ENCODE data around the gene SON.

SON gene

GRCh38 chr21:33584455-33584854, 41.6 kb downstream of the SON start:
- Histone ChIP-seq H3K79me2 (no peaks in the 10 kb centered on the region), H3K4me3 (ENCODE audit: low read depth, low read length) (no peak overlapping the region), H3K4me2 (ENCODE audit: low read length) (no peak overlapping the region), H2AFZ (no peak overlapping the region), H3K27ac (no peak overlapping the region), H3K9ac (no peak overlapping the region), H3K36me3 (ENCODE audit: control insufficient read depth, insufficient read depth, low read length) (no peaks in the 10 kb centered on the region), H3K4me1 (no peaks in the 10 kb centered on the region), H3K9me3 (ENCODE audit: control insufficient read depth, low read length) (no peaks in the 10 kb centered on the region), H3K27me3 (ENCODE audit: control insufficient read depth, insufficient read depth, low read length) (no peaks in the 10 kb centered on the region)
- TF ChIP-seq, protein P1, sequence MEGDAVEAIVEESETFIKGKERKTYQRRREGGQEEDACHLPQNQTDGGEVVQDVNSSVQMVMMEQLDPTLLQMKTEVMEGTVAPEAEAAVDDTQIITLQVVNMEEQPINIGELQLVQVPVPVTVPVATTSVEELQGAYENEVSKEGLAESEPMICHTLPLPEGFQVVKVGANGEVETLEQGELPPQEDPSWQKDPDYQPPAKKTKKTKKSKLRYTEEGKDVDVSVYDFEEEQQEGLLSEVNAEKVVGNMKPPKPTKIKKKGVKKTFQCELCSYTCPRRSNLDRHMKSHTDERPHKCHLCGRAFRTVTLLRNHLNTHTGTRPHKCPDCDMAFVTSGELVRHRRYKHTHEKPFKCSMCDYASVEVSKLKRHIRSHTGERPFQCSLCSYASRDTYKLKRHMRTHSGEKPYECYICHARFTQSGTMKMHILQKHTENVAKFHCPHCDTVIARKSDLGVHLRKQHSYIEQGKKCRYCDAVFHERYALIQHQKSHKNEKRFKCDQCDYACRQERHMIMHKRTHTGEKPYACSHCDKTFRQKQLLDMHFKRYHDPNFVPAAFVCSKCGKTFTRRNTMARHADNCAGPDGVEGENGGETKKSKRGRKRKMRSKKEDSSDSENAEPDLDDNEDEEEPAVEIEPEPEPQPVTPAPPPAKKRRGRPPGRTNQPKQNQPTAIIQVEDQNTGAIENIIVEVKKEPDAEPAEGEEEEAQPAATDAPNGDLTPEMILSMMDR (IDR thresholded peaks at IDR 0.05): no peak

DNA sequence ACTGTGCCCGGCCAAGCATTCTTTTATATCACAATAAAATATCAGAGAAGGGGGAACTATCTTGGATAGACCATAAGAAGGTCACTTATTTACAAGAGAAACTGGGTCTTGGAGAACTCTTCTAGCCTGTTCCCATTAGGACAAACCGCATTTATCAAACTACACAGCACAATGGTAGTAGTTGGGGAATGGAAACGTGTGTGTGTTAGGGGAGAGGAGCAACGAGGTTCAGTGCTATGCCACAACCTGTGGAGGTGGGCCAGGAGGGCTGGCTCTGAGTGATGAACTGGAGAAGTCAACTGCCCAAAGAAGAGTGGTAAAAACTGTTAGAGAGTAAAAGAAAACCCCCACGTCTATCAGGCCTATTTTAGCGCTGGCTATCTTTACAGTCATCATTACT, 44.1 kb downstream of the SON start:
- H3K79me2 ChIP-seq: no peaks in the 10 kb centered on the region
- H3K9ac ChIP-seq: no peak overlapping the region
- H3K27ac ChIP-seq: no peak overlapping the region
- TF ChIP-seq, protein P1 (IDR thresholded peaks at IDR 0.05): no peak
- no peaks in the 10 kb centered on the region for H3K4me1 ChIP-seq
- no peaks in the 10 kb centered on the region for H3K9me3 ChIP-seq (ENCODE audit: control insufficient read depth, low read length)
- no peak overlapping the region for H3K4me2 ChIP-seq (ENCODE audit: low read length)
- H3K36me3 ChIP-seq (ENCODE audit: control insufficient read depth, insufficient read depth, low read length): no peaks in the 10 kb centered on the region
- no peaks in the 10 kb centered on the region for H3K27me3 ChIP-seq (ENCODE audit: control insufficient read depth, insufficient read depth, low read length)
- H3K4me3 ChIP-seq (ENCODE audit: low read depth, low read length): no peak overlapping the region
- H2AFZ ChIP-seq: no peak overlapping the region

DNA sequence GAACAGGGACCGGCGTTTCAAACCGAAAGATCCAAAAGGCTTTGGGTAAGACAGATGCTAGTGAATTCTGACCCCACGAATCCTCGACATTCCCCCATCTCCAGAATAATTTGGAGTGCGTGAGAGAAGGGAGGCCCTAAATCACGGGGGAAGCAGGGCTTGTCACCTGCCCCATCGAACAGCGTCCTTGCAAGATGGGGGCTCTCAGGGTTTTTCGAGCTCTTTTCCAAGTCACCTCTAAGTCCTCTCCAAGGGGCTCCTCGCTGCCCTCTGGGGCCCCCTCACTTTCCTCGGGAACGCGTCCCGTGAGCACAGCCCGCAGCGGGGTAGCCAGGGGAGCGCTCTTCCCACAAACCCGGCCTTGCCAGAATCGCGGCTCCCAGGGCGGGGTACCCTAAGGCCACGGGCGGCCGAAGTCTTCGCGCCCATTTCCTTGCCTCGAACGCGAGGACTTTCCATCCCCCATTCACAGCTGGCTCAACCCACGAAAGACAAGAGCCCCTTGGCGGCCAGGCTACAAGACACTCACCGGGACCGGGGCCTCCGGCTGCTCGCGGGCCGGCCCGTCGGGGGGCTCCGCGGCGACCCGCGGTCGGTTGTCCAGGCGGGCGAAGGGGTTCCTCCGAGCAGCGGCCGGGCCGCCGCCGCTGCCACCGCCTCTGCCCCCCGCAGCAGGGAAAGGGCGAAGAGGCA, 45.1 kb downstream of the SON start:
- Histone ChIP-seq H2AFZ (peak overlapping the region; percentile 75), H3K79me2 (no peaks in the 10 kb centered on the region), H3K4me2 (ENCODE audit: low read length) (peak overlapping the region; percentile 93), H3K27ac (peak overlapping the region; percentile 54), H3K9me3 (ENCODE audit: control insufficient read depth, low read length) (no peaks in the 10 kb centered on the region), H3K4me1 (no peaks in the 10 kb centered on the region), H3K4me3 (ENCODE audit: low read depth, low read length) (peak overlapping the region; percentile 68), H3K9ac (no peak overlapping the region), H3K36me3 (ENCODE audit: control insufficient read depth, insufficient read depth, low read length) (no peaks in the 10 kb centered on the region), H3K27me3 (ENCODE audit: control insufficient read depth, insufficient read depth, low read length) (no peaks in the 10 kb centered on the region)
- TF ChIP-seq, protein P1 (IDR thresholded peaks at IDR 0.05): no peak

DNA sequence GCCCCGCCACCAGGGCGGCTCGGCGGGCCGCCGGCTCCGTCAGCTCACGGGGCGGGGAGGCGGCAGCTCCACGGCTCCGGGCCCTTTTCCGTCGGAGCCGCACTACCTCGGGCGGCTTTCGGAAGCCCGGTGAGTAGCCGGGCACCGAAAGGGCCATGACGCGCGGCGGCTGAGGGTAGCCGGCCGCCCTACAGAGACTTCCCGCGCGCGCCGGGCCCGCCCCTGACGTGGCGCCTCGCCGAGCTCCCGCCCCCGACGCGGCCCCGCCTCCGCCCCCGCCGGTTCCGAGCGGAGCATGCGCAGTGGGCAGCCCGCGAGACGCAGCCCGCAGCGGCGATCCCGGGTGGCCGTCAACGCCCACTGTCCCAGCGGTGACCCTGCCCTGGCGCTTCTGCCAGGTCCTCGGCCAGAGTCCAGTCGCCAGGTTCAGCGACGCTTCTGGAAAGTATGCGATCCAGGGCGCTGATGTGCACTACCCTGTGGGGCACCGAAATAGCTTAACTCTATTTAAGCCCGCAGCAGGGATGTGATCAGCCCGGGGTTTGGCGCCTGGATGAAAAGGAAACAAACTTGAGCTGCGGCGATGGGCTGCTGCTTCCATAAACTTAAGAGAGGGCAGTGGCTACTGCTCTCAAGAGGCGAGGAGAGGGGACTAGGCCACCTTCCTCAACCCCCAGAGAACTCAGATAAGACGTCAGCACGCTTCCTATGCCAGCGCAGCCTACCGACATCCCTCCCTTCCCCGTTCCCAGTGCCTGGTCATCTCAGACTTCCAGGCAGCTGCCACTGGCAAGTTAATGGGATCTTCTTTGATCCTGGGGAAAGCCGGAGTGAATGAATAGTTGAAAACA, 45.9 kb downstream of the SON start, which contains the start of gene DONSON:
Gene DONSON, minus strand, starts transcription at position 200 of the 851 bp plus-strand sequence. Its CDS starts 43 bp downstream, at position 157.
- Histone ChIP-seq H3K27ac (peak within 1 kb of the TSS; percentile 76), H3K4me3 (ENCODE audit: low read depth, low read length) (peak within 1 kb of the TSS; percentile 79), H3K79me2 (no peaks in the 10 kb centered on the region), H3K4me2 (ENCODE audit: low read length) (peak within 1 kb of the TSS; percentile 93), H3K27me3 (ENCODE audit: control insufficient read depth, insufficient read depth, low read length) (no peaks in the 10 kb centered on the region), H3K9ac (no peak within 1 kb of the TSS), H3K36me3 (ENCODE audit: control insufficient read depth, insufficient read depth, low read length) (no peaks in the 10 kb centered on the region), H3K4me1 (no peaks in the 10 kb centered on the region), H2AFZ (peak within 1 kb of the TSS; percentile 85), H3K9me3 (ENCODE audit: control insufficient read depth, low read length) (no peaks in the 10 kb centered on the region)
- TF ChIP-seq, protein P1 (IDR thresholded peaks at IDR 0.05): no peak

Data from parathyroid adenoma (tissue), 2 donors.